T-helper 17 cell (primary cell): Measurements from ENCODE around the gene UQCC2. TPM values are rescaled to one million over a fixed set of nuclear protein-coding genes. Genes with fewer than 3 reads are reported as not detected.

Source experiments
- ATAC-seq: fragments of 150-1000 bp; cut with Tn5 transposase; 2 replicates; pipeline ENCODE4 v1.10.0; 2021; ENCODE audit warnings: mild to moderate bottlenecking, moderate library complexity
- DNase-seq, 3 donors: peaks; one replicate each; pipeline versions ENCODE4 v3.0.0 to v3.0.0-alpha.2; 2020 to 2021
- H3K9me3 ChIP-seq: one replicate; pipeline ENCODE4 v1.7.0; 2013; ENCODE audit warnings: low read length, mild to moderate bottlenecking; ENCODE audit not compliant: control insufficient read depth, poor library complexity, severe bottlenecking
- H3K27ac Mint-ChIP-seq: one replicate; pipeline ENCODE4 v1.8.0; 2022; ENCODE audit warnings: mild to moderate bottlenecking, moderate library complexity, mixed read lengths
- H3K27me3 Mint-ChIP-seq: one replicate; pipeline ENCODE4 v1.8.0; 2022; ENCODE audit warnings: mixed read lengths
- H3K36me3 Mint-ChIP-seq: one replicate; pipeline ENCODE4 v1.8.0; 2022; ENCODE audit warnings: low read depth, mixed read lengths
- H3K4me1 Mint-ChIP-seq: one replicate; pipeline ENCODE4 v1.8.0; 2022; ENCODE audit warnings: mild to moderate bottlenecking, mixed read lengths
- H3K4me3 Mint-ChIP-seq: one replicate; pipeline ENCODE4 v1.8.0; 2022; ENCODE audit warnings: mild to moderate bottlenecking, moderate library complexity, mixed read lengths
- total RNA-seq, 4 donors: library from RNA in 2 of 4; stranded (reverse) in 2 of 4; gene quantifications; one replicate each; pipeline ENCODE4 v1.2.3 and lab custom pipeline; 2022 to 2026

Gene UQCC2
- total RNA-seq, 2 donors from 2014 or later = 17.3 to 19.8 TPM

- Mint-ChIP-seq H3K4me3 (no peak overlapping the region), H3K27me3 (no peaks in the 10 kb centered on the region), H3K36me3 (peaks cover 19% of the 10 kb centered on the region), H3K4me1 (peaks cover 17% of the 10 kb centered on the region), H3K27ac (no peak overlapping the region)
- H3K9me3 ChIP-seq = no peaks in the 10 kb centered on the region
- DNase-seq (no peak), ATAC-seq (no peak)
Measured at GRCh38 chr6:33685411-33686224, 25.9 kb downstream of the UQCC2 start.

- peaks cover 19% of the 10 kb centered on the region for H3K36me3 Mint-ChIP-seq
- no peaks in the 10 kb centered on the region for H3K27me3 Mint-ChIP-seq
Measured at GRCh38 chr6:33684983-33685382, 26.5 kb downstream of the UQCC2 start.

GRCh38 chr6:33684428-33684896, 27.0 kb downstream of the UQCC2 start:
- Mint-ChIP-seq H3K27ac (no peak overlapping the region), H3K4me3 (no peak overlapping the region), H3K36me3 (peaks cover 21% of the 10 kb centered on the region), H3K27me3 (no peaks in the 10 kb centered on the region), H3K4me1 (peaks cover 17% of the 10 kb centered on the region)
- no peaks in the 10 kb centered on the region for H3K9me3 ChIP-seq
- DNase-seq (no peak), ATAC-seq (no peak)

More at GRCh38 chr6:33684983-33685382, 26.5 kb downstream of the UQCC2 start:
- ATAC-seq = no peak
- peaks cover 17% of the 10 kb centered on the region for H3K4me1 Mint-ChIP-seq
- H3K4me3 Mint-ChIP-seq = no peak overlapping the region
- no peaks in the 10 kb centered on the region for H3K9me3 ChIP-seq
- no peak overlapping the region for H3K27ac Mint-ChIP-seq
- no peak for DNase-seq

GRCh38 chr6:33683576-33684427, 27.7 kb downstream of the UQCC2 start:
- Mint-ChIP-seq H3K27me3 (no peaks in the 10 kb centered on the region), H3K36me3 (peaks cover 20% of the 10 kb centered on the region), H3K4me1 (peaks cover 13% of the 10 kb centered on the region), H3K4me3 (no peak overlapping the region), H3K27ac (peak overlapping the region; percentile 43)
- no peaks in the 10 kb centered on the region for H3K9me3 ChIP-seq
- DNase-seq = no peak
- ATAC-seq = peak; percentile 63

- H3K4me1 Mint-ChIP-seq = peaks cover 13% of the 10 kb centered on the region
- peak in 2 of 3 donors; percentile 38 to 41 for DNase-seq
- H3K27ac Mint-ChIP-seq = peak overlapping the region; percentile 43
- H3K9me3 ChIP-seq = no peaks in the 10 kb centered on the region
- H3K36me3 Mint-ChIP-seq = peaks cover 20% of the 10 kb centered on the region
- no peak overlapping the region for H3K4me3 Mint-ChIP-seq
- H3K27me3 Mint-ChIP-seq = no peaks in the 10 kb centered on the region
- peak; percentile 87 for ATAC-seq
Measured at GRCh38 chr6:33683051-33683571, 28.4 kb downstream of the UQCC2 start.

- H3K36me3 Mint-ChIP-seq = peaks cover 25% of the 10 kb centered on the region
- no peak overlapping the region for H3K27ac Mint-ChIP-seq
- H3K4me3 Mint-ChIP-seq = peak overlapping the region; percentile 52
- H3K4me1 Mint-ChIP-seq = peaks cover 13% of the 10 kb centered on the region
- DNase-seq = no peak
- no peaks in the 10 kb centered on the region for H3K9me3 ChIP-seq
- H3K27me3 Mint-ChIP-seq = no peaks in the 10 kb centered on the region
- ATAC-seq = no peak
Measured at GRCh38 chr6:33682341-33682740, 29.2 kb downstream of the UQCC2 start.

- Mint-ChIP-seq H3K4me3 (no peak overlapping the region), H3K27ac (no peak overlapping the region), H3K36me3 (peaks cover 15% of the 10 kb centered on the region), H3K4me1 (peaks cover 11% of the 10 kb centered on the region), H3K27me3 (no peaks in the 10 kb centered on the region)
- DNase-seq (no peak), ATAC-seq (no peak)
- no peaks in the 10 kb centered on the region for H3K9me3 ChIP-seq
Measured at GRCh38 chr6:33679761-33680160, 31.7 kb downstream of the UQCC2 start.

GRCh38 chr6:33678932-33679490, 32.5 kb downstream of the UQCC2 start:
- no peak for DNase-seq
- Mint-ChIP-seq H3K4me1 (peaks cover 11% of the 10 kb centered on the region), H3K27ac (no peak overlapping the region), H3K27me3 (no peaks in the 10 kb centered on the region), H3K4me3 (no peak overlapping the region), H3K36me3 (peaks cover 15% of the 10 kb centered on the region)
- no peaks in the 10 kb centered on the region for H3K9me3 ChIP-seq
- no peak for ATAC-seq

GRCh38 chr6:33678233-33678931, 33.1 kb downstream of the UQCC2 start:
- Mint-ChIP-seq H3K27me3 (no peaks in the 10 kb centered on the region), H3K27ac (no peak overlapping the region), H3K4me3 (no peak overlapping the region), H3K4me1 (peaks cover 7% of the 10 kb centered on the region), H3K36me3 (peaks cover 15% of the 10 kb centered on the region)
- ATAC-seq (no peak), DNase-seq (no peak)
- H3K9me3 ChIP-seq = no peaks in the 10 kb centered on the region

GRCh38 chr6:33677689-33678088, 33.8 kb downstream of the UQCC2 start:
- H3K36me3 Mint-ChIP-seq = peaks cover 15% of the 10 kb centered on the region
- H3K4me3 Mint-ChIP-seq = no peak overlapping the region
- no peaks in the 10 kb centered on the region for H3K9me3 ChIP-seq
- no peak for ATAC-seq
- H3K4me1 Mint-ChIP-seq = peaks cover 1% of the 10 kb centered on the region
- H3K27me3 Mint-ChIP-seq = no peaks in the 10 kb centered on the region
- H3K27ac Mint-ChIP-seq = peak overlapping the region; percentile 39
- no peak for DNase-seq

- Mint-ChIP-seq H3K4me3 (no peak overlapping the region), H3K36me3 (peaks cover 15% of the 10 kb centered on the region), H3K4me1 (no peaks in the 10 kb centered on the region), H3K27me3 (no peaks in the 10 kb centered on the region), H3K27ac (peak overlapping the region; percentile 39)
- ATAC-seq (no peak), DNase-seq (no peak)
- no peaks in the 10 kb centered on the region for H3K9me3 ChIP-seq
Measured at GRCh38 chr6:33677143-33677660, 34.3 kb downstream of the UQCC2 start.

- Mint-ChIP-seq H3K4me3 (peak overlapping the region; percentile 28), H3K4me1 (no peaks in the 10 kb centered on the region), H3K27me3 (no peaks in the 10 kb centered on the region), H3K27ac (no peak overlapping the region), H3K36me3 (peaks cover 15% of the 10 kb centered on the region)
- ATAC-seq (no peak), DNase-seq (no peak)
- H3K9me3 ChIP-seq = no peaks in the 10 kb centered on the region
Measured at GRCh38 chr6:33676416-33677142, 34.9 kb downstream of the UQCC2 start.
